ENCODE data around the gene FGA.

DNA sequence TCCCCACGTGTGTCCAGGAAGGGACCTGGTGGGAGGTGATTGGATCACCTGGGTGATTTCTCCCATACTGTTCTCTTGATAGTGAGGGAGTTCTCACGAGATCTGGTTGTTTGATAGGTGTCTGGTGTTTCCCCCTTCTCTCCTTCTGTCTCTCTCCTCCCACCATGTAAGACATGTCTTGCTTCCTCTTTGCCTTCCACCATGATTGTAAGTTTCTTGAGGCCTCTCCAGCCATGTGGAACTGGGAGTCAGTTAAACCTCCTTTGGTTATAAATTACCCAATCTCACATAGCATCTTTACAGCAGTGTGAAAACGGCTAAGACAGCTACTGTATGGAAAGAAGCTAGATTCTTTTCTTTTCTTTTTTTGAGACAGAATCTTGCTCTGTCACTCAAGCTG, 43.5 kb upstream of the FGA start:
- TF ChIP-seq YY1 (IDR thresholded peaks at IDR 0.05; ENCODE audit: low read depth), result no peak
- no peak for TF ChIP-seq EGR1 (IDR thresholded peaks at IDR 0.05)
- no peak for TF ChIP-seq EP300 (IDR thresholded peaks at IDR 0.05; ENCODE audit: borderline replicate concordance)
- TF ChIP-seq TCF12 (IDR thresholded peaks at IDR 0.05; ENCODE audit: low read depth), result no peak
- no peak for TF ChIP-seq CEBPB (IDR thresholded peaks at IDR 0.05)
- TF ChIP-seq, protein P1, sequence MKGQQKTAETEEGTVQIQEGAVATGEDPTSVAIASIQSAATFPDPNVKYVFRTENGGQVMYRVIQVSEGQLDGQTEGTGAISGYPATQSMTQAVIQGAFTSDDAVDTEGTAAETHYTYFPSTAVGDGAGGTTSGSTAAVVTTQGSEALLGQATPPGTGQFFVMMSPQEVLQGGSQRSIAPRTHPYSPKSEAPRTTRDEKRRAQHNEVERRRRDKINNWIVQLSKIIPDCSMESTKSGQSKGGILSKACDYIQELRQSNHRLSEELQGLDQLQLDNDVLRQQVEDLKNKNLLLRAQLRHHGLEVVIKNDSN (IDR thresholded peaks at IDR 0.05), result no peak
- TF ChIP-seq TEAD4 (IDR thresholded peaks at IDR 0.05), result no peak
- no peak for TF ChIP-seq TAF1 (IDR thresholded peaks at IDR 0.05; ENCODE audit: low read depth)
- TF ChIP-seq, protein P2, sequence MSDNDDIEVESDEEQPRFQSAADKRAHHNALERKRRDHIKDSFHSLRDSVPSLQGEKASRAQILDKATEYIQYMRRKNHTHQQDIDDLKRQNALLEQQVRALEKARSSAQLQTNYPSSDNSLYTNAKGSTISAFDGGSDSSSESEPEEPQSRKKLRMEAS (IDR thresholded peaks at IDR 0.05), result no peak
- TF ChIP-seq, protein P3, sequence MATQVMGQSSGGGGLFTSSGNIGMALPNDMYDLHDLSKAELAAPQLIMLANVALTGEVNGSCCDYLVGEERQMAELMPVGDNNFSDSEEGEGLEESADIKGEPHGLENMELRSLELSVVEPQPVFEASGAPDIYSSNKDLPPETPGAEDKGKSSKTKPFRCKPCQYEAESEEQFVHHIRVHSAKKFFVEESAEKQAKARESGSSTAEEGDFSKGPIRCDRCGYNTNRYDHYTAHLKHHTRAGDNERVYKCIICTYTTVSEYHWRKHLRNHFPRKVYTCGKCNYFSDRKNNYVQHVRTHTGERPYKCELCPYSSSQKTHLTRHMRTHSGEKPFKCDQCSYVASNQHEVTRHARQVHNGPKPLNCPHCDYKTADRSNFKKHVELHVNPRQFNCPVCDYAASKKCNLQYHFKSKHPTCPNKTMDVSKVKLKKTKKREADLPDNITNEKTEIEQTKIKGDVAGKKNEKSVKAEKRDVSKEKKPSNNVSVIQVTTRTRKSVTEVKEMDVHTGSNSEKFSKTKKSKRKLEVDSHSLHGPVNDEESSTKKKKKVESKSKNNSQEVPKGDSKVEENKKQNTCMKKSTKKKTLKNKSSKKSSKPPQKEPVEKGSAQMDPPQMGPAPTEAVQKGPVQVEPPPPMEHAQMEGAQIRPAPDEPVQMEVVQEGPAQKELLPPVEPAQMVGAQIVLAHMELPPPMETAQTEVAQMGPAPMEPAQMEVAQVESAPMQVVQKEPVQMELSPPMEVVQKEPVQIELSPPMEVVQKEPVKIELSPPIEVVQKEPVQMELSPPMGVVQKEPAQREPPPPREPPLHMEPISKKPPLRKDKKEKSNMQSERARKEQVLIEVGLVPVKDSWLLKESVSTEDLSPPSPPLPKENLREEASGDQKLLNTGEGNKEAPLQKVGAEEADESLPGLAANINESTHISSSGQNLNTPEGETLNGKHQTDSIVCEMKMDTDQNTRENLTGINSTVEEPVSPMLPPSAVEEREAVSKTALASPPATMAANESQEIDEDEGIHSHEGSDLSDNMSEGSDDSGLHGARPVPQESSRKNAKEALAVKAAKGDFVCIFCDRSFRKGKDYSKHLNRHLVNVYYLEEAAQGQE (IDR thresholded peaks at IDR 0.05; ENCODE audit: low read depth), result no peak
- no peak for TF ChIP-seq FOXM1 (IDR thresholded peaks at IDR 0.05; ENCODE audit: borderline replicate concordance, low read depth)
- no peak for TF ChIP-seq CREB1 (IDR thresholded peaks at IDR 0.05; ENCODE audit: low read depth)
- no peak for TF ChIP-seq NFIC (IDR thresholded peaks at IDR 0.05)
